C1 segment of cervical spinal cord (tissue), 14 donors: Measurements from ENCODE around the gene MALAT1.
"Not testable (repeated sequence)": the region's sequence is repeated elsewhere in the genome, so short reads cannot be mapped to it uniquely, and the experiment has no call there.

Experiments
- DNase-seq, 14 donors: peaks; one replicate each; lab custom pipeline; 2025; lab: John Stamatoyannopoulos, UW

Gene MALAT1

GRCh38 chr11:65516135-65516968, 17.5 kb downstream of the MALAT1 start:
- DNase-seq, result no peak

DNA sequence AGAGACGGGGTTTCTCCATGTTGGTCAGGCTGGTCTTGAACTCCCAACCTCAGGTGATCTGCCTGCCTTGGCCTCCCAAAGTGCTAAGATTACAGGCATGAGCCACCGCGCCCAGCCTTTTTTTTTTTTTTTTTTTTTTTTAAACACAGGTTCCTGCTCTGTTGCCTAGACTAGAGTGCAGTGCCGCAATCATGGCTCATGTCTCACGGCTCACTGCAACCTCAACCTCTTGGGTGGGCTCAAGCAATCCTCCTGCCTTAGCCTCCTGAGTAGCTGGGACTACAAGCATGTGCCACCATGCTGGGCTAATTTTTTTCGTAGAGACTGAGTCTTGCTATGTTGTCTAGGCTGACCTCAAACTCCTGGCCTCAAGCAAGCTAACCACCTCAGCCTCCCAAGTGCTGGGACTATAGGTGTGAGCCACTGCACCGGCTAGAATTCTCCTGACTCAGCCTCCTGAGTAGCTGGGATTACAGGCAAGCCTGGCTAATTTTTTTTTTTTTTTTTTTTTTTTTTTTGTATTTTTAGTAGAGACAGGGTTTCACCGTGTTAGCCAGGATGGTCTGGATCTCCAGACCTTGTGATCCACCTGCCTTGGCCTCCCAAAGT, 20.2 kb downstream of the MALAT1 start:
- not testable (repeated sequence) for DNase-seq

- DNase-seq, result not testable (repeated sequence)
Measured at GRCh38 chr11:65521777-65522521, 23.1 kb downstream of the MALAT1 start.

DNA sequence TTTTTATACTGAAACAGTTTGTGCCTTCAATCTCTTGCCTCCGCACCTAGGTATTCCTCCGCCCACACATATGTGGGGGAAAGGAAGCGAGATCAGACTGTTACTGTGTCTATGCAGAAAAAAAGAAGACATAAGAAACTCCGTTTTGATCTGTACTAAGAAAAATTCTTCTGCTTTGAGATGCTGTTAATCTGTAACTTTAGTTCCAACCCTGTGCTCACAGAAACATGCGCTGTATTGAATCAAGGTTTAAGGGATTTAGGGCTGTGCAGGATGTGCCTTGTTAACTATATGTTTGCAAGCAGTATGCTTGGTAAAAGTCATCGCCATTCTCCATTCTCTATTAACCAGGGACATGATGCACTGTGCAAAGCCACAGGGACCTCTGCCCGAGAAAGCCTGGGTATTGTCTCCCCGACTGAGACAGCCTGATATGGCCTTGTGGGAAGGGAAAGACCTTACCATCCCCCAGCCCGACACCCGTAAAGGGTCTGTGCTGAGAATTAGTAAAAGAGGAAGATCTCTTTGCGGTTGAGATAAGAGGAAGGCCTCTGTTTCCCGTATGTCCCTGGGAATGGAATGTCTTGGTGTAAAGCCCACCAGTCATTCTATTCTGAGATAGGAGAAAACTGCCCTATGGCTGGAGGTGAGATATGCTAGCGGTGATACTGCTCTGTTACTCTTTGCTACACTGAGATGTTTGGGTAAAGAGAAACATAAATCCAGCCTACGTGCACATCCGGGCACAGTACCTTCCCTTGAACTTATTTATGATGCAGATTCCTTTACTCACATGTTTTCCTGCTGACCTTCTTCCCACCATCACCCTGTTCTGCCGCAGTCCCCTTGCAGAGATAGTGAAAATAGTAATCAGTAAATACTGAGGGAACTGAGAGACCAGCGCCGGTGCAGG, 24.1 kb downstream of the MALAT1 start:
- peak in 2 of 14 donors; percentile 11 to 16 for DNase-seq

DNA sequence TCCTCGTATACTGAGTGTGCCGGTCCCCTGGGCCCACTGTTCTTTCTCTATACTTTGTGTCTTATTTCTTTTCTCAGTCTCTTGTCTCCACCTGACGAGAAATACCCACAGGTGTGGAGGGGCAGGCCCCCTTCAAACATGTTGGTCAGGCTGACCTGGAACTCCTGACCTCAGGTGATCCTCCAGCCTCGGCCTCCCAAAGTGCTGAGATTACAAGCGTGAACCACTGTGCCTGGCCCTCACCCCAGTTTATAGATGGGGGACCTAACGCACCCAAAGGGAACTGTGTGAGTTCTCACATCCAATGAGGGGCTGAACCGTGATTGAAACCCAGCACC, 24.8 kb downstream of the MALAT1 start:
- not testable (repeated sequence) for DNase-seq

- DNase-seq, result peak in 3 of 14 donors; percentile 20 to 54 (median 37)
Measured at GRCh38 chr11:65524014-65524740, 25.3 kb downstream of the MALAT1 start.

DNA sequence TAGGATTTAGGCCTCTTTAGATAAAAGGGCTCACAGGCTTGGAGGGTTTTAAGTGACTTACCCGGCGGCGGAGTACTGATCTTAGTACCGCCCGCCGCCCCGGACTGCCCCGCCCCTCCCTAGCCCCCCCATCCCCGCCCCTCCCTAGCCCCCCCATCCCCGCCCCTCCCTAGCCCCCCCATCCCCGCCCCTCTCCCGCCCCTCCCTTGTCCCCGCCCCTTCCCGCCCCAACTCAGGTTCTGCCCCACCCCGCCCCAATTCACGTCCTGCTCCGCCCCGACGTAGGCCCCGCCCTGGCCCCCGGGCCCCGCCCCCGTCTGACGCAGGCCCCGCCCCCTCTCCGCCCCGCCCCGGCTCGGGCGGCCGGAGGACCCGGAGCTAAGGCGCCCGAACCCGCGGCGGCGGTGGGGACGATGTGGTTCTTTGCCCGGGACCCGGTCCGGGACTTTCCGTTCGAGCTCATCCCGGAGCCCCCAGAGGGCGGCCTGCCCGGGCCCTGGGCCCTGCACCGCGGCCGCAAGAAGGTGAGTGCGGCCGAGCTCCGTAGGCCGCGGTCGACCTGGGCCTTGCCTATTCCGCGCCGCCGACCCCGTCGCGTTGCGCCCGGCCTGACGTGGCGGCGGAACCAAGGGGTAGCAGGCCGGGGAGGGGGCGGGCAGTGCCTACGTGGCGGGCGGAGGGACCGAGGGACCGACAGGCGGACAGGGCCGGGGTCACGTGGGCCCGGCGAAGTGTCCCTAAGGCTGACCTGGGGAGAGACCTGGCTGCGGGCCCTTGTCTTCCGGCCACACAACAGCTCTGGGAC, 26.1 kb downstream of the MALAT1 start, which contains the start of gene SCYL1:
SCYL1 (plus strand) TSS at position 343 of the 805 bp plus-strand sequence; CDS start at position 414, 71 bp downstream.
- DNase-seq, result peak in 13 of 14 donors; percentile 27 to 86 (median 69)

DNA sequence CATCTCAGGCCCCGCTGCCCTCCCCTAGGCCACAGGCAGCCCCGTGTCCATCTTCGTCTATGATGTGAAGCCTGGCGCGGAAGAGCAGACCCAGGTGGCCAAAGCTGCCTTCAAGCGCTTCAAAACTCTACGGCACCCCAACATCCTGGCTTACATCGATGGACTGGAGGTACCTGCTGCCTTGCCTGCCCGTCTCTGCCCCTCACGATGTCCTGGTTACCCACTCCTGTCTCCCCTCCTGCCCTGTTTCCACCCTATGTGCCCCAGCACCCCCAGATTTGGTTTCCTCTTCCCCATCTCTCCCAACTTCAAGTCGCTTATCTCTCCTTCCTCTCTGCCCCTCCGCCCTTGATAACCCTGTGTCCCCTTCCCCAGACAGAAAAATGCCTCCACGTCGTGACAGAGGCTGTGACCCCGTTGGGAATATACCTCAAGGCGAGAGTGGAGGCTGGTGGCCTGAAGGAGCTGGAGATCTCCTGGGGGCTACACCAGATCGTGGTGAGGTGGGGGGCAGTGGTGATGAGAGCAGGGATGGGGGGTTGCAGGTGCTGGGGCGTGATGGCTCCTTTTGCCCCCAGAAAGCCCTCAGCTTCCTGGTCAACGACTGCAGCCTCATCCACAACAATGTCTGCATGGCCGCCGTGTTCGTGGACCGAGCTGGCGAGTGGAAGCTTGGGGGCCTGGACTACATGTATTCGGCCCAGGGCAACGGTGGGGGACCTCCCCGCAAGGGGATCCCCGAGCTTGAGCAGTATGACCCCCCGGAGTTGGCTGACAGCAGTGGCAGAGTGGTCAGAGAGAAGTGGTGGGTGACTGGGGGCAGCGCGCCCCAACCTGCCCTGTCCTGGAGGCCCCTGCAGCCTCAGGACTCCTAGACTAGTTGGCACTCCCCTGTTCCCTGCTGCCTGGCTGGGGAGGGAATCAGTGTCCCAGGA, 27.0 kb downstream of the MALAT1 start:
- DNase-seq, result no peak

- DNase-seq, result no peak
Measured at GRCh38 chr11:65526744-65527143, 27.9 kb downstream of the MALAT1 start.

DNA sequence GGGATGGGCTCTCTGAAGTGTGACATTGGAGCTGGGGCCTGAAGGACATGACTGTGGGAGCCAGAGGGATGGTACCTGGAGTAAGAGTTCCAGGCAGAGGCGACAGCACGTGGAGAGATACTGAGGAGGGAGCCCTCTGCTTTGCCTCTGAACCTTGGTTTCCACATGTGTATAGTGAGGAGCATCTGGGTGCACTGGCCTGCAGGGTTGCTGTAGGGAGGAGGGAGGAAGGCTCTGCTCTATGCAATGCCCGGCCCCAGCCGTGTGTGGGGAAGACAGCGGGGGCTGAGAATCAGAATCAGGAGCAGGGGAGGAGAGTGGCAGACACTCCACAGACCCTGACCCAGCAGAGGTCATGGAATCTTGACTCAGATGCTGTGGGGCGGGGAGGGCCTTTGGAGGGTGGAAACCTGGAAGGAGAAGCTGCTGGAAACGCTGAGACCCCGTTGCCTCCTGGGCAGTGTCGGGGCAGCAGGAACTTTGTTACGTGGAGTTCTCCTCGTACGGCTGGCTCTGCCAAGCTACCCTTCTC, 30.0 kb downstream of the MALAT1 start:
- DNase-seq, result no peak

GRCh38 chr11:65529475-65530156, 30.8 kb downstream of the MALAT1 start:
- no peak for DNase-seq

DNA sequence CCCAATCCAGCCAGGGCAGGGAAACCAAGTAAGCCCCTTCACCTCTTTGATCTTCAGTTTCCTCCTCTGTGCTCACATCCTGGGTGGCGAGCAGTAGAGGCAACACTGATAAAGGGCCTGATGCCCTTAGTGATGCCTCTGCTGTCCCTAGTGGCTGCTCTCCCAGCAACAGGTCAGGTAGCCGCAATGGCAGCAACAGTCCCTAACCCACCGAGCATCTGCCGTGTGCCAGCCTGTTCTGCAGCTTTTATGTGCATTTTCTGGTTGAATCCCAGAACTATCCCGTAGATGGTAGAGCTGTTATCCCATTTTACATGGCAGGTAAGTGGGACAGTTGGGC, 31.3 kb downstream of the MALAT1 start:
- DNase-seq, result no peak

- DNase-seq, result no peak
Measured at GRCh38 chr11:65532388-65533064, 33.7 kb downstream of the MALAT1 start.

DNA sequence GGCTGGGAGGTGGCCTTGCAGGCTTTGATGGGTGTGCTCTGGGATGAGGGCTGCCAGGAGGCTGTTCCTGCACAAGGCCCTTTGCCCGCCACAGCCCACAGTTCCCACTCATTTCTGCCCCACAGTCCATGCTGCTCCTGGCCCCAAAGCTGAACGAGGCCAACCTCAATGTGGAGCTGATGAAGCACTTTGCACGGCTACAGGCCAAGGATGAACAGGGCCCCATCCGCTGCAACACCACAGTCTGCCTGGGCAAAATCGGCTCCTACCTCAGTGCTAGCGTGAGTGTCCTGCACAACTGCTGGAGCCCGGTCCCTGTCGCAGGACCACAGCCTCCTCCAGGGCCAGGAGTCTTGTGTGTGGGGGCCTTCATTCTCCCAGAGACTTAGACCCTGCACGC, 36.3 kb downstream of the MALAT1 start:
- DNase-seq, result no peak

DNA sequence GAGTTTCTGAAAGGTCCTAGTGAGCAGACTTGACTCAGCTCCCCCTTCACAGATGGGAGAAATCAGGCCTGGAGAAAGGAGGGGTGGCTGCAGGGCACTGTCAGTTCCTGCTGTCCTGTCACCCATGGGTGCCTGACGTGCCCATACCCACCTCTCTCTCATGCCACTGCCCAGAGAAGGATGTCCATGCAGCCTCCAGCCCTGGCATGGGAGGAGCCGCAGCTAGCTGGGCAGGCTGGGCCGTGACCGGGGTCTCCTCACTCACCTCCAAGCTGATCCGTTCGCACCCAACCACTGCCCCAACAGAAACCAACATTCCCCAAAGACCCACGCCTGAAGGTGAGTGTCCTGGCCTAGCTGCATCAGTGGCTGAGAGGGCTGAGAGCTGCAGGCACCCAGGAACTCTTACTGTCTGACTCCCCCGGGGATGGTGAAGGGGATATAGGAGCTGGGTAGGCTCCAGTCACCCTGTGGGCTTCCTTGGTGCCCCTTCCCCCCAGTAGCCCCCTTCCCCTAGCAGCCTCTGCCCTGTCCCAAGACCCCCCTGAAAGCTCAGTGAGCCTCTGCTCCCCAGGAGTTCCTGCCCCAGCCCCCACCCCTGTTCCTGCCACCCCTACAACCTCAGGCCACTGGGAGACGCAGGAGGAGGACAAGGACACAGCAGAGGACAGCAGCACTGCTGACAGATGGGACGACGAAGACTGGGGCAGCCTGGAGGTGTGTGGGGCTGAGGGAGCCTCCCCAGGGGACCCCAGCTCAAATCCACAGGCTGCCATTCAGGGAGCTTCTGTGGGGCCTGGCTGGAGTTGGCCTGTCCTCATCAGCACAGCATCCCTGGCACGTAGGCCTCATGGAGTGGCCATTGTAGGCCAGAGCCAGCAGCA, 37.8 kb downstream of the MALAT1 start:
- DNase-seq, result no peak

DNA sequence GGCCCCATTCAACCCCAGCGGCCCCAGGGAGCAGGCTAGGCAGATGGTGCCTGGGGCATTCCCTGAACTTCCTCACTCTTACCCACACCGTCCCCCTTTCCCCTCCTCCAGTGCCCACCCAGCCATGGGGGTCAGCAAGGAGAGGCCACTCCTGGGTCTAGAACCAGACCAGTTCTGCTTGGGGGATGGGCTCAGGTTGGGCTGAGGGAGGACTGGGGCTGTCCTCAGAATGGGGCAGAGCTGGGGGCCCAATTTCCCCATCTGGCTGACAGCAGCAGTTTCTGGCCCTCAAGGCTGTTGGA, 38.4 kb downstream of the MALAT1 start:
- no peak for DNase-seq
